Measurements from ENCODE around the gene MYT1.

- TF ChIP-seq, protein P1, sequence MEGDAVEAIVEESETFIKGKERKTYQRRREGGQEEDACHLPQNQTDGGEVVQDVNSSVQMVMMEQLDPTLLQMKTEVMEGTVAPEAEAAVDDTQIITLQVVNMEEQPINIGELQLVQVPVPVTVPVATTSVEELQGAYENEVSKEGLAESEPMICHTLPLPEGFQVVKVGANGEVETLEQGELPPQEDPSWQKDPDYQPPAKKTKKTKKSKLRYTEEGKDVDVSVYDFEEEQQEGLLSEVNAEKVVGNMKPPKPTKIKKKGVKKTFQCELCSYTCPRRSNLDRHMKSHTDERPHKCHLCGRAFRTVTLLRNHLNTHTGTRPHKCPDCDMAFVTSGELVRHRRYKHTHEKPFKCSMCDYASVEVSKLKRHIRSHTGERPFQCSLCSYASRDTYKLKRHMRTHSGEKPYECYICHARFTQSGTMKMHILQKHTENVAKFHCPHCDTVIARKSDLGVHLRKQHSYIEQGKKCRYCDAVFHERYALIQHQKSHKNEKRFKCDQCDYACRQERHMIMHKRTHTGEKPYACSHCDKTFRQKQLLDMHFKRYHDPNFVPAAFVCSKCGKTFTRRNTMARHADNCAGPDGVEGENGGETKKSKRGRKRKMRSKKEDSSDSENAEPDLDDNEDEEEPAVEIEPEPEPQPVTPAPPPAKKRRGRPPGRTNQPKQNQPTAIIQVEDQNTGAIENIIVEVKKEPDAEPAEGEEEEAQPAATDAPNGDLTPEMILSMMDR (IDR thresholded peaks at IDR 0.05) = no peak
- no peak for TF ChIP-seq ZFX (IDR thresholded peaks at IDR 0.05; ENCODE audit: borderline replicate concordance)
Measured at GRCh38 chr20:64192406-64192805, 28.2 kb downstream of the MYT1 start.

Data from 22Rv1 (cell line).